Activated CD4-positive, CD25-positive, alpha-beta regulatory T cell (primary cell): ENCODE data around the gene BRIP1.

ENCODE experiments used
- DNase-seq, 4 experiments: peaks; one replicate each; lab custom pipeline; 2025; lab: John Stamatoyannopoulos, UW

The BRIP1 gene

DNA sequence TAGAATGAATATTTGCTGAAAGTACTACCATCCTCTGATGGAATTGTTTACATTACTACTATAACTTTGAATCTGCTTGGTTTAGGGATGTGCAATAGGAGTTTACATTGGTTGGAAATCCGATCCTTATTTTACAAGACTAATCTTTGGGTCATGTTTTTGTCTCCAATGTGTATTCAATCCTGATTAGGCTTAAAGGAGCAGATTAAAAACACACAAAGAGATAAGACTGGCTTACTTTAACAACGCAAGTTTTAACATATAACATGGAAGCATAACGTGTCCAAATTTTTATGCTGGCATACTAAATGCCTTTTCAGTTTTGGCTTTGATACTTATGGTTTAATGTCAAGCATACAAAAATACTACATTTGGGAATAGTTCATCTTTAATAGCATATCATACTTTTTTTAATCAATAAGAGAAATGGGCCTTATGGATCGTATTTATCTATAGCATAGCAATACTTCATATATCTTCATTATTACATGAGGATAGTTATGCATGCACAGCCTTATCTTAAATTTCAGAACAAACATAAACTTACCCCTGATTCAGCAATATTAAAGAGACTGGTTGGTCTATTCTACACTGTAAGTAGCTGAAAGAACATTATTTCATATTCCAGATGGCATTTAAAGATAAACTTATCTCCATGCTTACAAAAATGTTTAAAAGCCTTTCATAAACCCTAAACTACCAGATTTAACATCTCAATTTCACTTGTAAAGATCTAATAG lies 202.4 kb downstream of the BRIP1 start:
- DNase-seq, result no peak

DNA sequence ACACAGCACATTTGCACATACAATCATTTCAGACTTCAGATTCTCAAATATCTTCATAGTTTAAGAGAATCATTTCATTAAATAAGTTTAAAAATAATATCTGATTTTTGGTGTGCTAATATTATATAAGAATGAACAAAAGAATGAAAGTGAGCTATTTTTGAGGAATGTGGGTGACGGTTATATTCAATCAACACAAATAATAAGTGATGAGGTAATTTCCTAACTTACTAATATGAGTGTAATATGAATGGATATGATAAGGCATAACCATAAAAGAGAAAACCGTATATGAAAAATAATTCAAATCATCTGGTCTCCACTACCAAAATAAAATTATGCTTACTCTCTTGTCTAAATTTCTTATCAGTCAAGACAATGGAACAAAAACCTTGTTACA lies 203.9 kb downstream of the BRIP1 start:
- no peak for DNase-seq

DNA sequence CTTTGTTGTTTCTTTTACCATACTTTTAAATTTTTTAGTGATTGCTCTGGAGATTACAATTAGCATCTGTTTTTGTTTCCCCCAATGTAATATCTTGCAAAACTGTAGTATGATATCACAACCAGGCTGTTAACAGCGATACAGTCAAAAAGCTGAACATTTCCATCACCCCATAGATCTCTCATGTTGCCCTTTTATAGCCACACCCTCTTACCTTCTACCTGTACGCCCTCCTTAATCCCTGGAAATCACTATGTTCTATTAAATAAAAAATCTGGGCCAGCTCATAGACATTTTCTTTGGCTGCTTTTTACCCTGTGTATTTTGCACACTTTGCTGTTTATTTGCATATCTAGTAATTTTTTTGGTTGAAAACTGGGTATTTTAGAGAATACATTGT lies 205.1 kb downstream of the BRIP1 start:
- no peak for DNase-seq

DNA sequence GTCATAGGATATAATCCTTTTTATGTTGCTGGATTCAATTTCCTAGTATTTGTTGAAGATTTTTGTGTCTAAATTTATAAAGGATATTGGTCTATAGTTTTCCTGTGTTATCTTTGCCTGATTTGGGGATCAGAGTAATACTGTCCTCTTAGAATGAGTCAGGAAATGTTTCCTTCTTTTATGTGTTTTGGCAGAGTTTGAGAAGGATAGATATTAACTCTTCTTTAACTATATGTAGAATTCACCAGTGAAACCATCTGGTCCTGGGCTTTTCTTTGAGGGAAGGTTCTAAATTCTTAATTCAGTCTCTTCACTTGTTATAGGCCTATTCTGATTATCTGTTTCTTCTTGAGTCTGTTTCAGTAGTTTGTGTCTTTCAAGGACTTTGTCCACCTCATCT lies 206.0 kb downstream of the BRIP1 start:
- no peak for DNase-seq

DNA sequence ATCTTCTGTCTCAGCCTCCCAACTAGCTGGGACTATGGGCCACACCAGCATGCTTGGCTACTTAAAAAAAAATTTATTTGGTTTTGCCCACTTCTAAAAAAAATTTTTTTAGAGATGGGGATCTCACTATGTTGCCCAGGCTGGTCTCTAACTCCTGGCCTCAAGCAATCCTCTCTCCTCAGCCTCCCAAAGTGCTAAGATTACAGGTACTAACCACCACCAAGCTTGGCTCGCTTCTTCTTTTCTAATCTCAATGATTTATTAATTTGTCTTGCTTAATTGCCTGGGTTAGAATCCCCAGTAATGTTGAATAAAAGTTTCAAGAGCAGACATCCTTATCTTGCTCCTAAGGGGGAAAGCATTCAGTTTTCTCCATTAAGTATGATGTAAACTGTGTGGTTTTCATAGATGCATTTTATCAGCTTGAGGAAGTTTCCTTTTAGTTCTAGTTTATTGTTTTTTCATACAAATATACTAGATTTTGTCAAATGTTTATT lies 206.6 kb downstream of the BRIP1 start:
- no peak for DNase-seq

DNA sequence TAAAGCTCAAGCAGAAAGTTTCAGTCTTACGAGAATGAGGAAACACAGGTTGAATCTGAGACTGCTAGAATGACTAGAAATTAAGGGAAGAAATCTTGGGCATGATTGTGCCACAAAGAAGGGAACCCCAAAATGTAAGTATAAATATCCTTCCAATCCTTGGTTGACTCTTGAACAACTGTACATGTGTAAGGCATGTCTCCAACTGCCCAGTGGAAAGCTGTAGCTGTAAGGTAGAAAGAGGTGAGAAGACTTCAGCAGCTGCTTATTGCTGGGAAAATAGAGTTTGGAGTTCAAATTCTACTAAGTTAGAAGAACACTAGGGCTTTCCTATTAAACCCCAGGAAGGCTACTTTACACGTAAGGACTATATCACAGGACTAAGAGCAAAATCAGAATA lies 212.6 kb downstream of the BRIP1 start:
- no peak for DNase-seq

DNA sequence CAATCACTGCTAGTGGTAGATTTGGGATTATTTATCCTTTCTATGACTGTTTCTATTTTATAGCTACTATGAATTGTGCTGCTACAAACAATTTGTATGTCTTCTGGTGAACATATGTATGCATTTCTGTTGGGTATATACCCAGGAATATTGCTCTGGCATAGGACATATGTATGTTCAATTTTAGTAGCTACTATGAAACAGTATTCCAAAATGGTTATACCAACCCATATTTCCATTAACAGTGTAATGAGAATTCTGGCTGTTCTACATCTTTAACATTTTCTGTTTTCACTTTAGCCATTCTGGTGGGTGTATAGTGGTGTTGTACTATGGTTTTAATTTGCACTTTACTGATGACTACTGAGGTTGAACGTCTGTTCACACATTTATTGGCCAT lies 214.7 kb downstream of the BRIP1 start:
- no peak for DNase-seq

DNA sequence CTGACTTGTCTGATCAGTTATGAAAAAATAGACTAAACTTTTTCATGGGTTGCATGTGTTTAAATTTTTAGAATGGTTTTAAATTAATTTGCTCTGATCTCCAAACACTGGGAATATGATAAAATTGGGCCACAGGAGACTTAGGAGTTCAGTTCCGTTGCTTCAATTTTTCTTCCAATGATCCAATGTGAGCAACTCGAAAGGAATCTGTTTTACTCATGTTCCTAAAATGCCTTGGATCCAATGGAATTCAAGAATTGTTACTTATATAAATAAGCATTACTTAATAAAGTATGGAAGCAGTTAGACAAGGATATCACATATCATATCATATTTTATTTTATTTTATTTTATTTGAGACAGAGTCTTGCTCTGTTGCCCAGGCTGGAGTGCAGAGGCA lies 216.3 kb downstream of the BRIP1 start:
- DNase-seq, result no peak

DNA sequence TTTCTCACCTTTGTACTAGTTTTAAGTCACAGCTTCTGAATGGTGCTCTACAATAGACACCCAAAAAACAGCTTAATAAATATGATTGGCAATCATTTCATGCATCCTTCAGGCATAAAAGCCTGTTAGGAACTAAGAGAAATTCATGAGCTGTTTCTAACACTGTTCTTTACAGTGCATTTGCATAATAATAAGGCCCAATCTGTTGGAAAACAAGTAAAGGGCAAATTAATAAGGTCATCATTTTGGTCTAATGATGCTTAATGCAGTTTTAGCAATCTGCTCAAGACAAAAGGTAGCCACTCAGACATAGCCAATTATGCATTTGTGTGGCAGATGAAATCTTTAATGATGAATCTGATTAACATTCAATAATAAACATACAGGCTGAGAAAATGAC lies 216.8 kb downstream of the BRIP1 start:
- no peak for DNase-seq

DNA sequence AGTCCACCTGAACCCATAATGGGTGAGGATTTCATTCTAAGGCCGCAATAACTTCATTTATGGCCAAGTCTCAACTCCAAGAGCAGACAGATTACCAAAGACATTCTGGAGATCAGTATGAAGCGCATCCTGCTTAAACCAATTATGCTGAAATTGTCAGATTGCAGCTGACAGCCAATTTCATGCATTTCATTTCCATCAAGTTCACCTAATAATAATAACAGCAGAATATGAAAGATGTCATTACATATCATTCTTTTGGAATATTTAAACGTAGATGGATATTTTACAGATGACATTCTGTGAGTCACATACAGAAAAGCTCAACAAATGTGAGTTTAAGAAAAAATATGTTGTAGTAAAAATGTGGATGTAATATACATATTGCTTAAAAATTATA lies 217.4 kb downstream of the BRIP1 start:
- no peak for DNase-seq

DNA sequence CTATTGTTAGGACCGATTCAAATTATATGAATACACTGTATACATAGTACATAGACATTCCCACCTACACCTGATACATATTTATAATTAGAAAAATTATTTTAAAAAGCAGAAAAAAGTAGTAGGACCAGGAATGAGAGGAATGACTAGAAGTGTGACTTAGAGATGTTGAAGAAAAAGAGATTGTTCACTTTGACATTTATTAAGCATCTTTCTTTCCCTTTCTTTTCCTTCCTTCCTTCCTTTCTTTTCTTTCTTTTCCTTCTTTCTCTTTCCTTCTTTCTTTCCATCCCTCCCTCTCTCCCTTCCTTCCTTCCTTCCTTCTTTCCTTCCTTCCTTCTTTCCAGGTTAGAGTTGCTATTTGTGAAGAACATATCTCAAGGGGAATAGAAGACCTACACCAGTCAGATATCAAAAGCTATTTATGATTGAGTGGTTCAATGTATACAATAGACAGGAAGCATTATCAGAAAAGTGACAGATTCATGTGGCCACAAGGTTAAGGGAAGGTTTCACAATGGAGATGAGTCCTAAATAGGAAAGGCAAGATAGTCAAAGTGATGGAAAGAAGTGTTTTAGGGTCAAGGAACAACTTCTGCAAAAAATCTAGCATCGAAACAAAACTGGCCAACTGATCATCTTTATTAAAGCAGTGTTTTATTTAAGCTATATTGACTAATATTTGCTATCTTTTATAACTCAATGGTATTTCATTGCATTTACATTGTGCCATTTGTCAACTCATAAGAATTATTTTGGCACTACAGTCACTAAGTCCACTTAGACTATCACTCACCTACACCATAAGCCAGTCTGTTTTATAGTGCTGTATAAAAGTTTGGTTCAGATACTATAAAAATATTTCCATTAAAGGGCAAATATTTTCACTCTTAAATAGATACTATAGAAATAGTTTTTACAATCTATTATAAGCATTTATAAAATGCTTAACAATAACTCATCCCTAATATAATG lies 218.2 kb downstream of the BRIP1 start:
- DNase-seq, result no peak

DNA sequence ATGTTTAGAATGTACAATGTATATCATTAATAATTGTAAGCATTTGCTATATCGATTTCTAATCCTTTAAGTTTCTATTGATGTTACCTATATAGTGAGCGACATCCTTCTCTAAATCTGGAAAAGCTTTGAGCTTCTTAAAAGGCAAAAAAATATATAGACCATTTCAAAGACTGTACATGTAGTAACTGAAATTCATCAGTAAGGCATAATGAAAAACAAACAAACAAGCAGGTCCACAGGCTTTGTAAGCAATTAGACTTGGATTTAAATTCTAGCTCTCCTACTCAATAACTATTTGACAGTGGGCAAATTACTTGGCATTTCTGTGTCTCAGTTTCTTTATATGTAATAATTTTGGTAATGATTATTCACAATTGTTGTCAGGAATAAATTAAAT lies 220.6 kb downstream of the BRIP1 start:
- DNase-seq, result no peak

DNA sequence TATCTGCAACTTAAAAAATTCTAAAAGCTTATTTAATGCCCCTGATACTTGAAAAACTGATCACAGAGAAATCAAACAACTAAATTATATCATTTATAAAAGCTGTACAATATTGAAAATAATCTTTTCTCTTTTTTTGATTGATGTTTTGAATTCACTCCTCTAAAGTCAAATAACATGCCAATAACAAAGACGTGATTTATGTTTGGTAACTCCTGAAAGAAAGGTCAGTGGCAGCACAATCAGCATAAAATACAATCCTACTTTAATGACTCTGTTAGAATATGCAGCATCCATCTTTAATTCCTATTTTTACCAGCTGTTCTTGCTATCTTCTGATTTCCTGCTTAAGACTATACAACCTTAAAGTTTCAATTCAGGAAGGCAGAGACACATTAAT lies 221.6 kb downstream of the BRIP1 start:
- no peak for DNase-seq

DNA sequence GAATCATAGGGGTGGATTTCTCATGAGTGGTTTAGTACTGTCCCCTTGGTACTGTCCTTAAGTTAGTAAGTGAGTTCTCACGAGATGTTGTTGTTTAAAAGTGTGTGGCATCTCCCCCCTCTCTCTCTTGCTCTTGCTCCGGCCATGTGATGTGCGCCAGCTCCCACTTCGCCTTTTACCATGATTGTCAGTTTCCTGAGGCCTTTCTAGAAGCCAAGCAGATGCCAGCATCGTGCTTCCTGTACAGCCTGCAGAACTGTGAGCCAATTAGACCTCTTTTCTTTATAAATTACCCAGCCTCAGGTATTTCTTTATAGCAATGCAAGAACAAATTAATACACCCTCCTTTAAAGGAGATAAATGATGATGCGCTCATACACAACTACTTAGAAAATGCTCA lies 222.2 kb downstream of the BRIP1 start:
- DNase-seq, result no peak

DNA sequence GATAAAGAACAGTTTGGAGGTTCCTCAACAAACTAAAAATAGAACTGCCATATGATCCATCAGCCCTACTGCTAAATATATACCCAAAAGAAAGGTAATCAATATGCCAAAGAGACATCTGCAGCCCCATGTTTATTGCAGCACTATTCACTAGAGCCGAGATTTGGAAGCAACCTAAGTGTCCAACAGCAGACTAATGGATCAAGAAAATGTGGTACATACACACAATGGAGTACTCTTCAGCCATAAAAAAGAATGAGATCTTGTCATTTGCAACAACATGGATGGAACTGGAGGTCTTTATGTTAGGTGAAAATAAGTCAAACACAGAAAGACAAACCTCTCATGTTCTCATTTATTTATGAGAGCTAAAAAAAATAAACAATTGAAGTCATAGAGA lies 223.5 kb downstream of the BRIP1 start:
- DNase-seq, result no peak

DNA sequence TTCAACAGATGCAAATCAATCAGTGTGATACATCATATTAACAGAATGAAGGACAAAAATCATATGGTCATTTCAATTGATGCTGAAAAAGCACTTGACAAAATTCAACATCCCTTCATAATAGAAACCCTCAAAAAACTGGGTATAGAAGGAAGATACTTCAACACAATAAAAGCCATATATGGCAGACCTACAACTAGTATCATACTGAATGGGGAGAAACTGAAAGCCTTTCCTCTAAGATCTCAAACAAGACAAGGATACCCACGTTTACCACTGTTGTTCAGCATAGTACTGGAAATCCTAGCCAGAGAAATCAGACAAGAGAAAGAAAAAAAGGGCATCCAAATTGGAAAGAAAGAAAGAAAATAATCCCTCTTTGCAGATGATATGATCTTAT lies 225.2 kb downstream of the BRIP1 start:
- DNase-seq, result no peak

DNA sequence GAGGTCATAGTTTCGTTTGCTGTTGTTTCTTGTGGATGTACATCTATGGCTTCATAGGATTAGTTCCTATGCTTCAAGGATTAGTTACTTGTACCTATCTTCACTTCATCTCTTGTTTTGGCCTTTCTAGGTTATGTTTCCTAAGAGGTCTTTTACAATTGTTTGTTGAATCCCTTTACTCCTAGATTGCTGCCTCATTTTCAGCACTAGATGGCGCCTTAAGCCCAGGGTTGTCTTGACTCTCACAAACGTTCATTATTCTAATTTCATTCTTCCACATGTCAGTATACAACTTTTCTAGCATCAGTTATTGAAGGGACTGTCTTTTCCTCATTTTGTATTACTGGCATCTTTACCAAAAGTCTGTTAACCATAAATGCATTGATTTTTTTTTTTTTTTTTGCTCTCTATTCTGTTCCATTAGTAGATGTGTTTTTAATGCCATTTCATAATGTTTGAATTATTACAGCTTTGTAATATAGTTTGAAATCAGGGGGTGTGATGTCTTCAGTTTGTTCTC lies 227.4 kb downstream of the BRIP1 start:
- DNase-seq, result peak in 3 of 4 experiments; percentile 1 to 5 (median 4)

DNA sequence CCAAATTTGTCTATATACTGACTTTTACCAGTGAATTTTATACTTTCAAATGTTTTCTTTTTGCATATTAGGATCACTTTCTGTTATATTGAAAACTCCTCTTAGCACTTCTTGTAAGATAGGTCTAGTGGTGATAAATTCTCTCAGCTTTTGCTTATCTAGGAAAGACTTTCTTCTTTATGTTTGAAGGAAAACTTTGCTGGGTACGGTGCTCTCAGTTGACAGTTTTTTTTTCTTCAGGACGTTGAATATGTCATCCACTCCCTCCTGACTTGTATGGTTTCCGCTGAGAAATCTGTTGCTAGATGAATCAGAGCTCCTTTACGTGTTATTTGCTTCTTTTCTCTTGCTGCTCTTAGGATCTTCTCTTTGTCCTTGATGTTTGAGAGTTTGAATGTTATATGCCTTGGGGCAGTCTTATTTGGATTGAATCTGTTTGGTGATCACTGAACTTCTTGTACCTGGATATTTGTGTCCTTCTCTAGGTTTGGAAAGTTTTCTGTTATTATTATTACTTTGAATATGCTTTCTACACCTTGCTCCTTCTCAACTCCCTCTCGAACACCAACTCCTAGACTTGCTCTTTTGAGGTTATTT lies 228.3 kb downstream of the BRIP1 start:
- DNase-seq, result no peak

DNA sequence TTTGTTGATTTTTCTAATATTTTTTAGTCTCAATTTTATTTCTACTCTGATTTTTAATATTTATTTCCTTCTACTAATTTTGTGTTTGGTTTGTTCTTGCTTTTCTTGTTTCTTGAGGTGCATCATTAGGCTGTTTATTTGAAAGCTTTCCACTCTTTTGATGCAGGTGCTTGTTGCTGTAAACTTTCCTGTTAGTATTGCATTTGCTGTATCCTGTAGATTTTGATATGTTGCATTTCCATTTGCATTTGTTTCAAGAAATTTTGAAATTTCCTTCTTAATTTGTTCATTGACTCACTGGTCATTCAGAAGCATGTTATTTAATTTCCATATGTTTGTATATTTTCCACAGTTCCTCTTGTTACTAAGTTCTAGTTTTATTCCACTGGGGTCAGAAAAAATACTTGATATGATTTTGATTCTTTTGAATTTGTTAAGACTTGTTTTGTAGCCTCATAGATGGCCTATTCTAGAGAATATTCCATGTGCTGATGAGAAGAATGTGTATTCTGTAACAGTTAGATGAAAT lies 229.3 kb downstream of the BRIP1 start:
- DNase-seq, result no peak

DNA sequence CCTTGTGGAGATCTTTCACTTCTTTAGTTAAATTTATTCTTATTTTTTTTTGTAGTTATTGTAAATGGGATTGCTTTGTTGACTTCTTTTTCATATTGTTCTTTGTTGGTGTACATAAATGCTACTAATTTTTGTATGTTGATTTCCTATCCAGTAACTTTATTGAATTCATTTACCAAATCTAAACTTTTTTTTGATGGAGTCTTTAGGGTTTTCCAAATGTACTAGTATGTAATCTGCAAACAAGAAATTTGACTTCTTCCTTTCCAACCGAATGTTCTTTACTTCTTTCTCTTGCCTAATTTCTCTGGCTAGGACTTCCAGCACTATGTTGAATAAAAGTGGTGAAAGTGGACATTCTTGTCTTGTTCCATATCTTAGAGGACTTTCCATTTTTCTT lies 230.5 kb downstream of the BRIP1 start:
- DNase-seq, result no peak

DNA sequence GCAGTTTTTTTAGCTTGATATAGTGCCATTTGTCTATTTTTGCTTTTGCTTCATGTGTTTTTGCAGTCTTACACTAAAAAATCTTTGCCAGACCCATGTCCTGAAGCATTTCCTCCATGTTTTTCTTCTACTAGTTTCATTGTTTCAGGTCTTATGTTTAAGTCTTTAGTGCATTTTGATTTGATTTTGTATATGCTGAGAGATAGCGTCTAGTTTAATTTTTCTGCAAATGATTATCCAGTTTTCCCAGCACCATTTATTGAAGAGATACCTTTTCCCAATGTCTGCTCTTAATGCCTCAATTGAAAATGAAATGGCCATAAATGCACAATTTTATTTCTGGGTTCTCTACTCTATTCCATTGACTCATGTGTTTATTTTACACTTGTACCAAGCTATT lies 231.5 kb downstream of the BRIP1 start:
- no peak for DNase-seq
